ENCODE data around the gene SLC37A1.

Gene SLC37A1

DNA sequence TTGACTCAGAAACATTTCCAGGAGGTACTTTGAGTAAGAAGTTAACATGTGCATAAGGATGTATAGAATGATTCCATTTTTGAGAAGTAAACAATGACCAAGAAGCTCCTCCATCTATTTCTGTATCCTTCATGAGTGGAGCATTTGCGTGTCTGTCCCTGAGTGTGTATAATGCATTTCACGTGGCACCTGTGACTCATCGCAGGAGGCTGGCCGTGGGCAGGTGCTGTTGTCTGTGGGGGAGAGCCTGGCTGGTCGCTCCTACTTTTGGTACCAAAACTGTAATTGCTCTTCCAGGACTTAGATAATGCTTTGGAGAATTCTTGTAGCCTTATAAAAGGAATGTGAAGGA is 16.5 kb downstream of the SLC37A1 start:
- H3K27me3 ChIP-seq (ENCODE audit: control insufficient read depth, insufficient read depth, low read length), result no peaks in the 10 kb centered on the region
- no peak overlapping the region for H3K27ac ChIP-seq (ENCODE audit: low read depth, low read length)
- H3K36me3 ChIP-seq (ENCODE audit: control insufficient read depth, insufficient read depth, low read length), result peaks cover 18% of the 10 kb centered on the region
- no peak overlapping the region for H3K4me3 ChIP-seq (ENCODE audit: low read depth, low read length)
- H3K9ac ChIP-seq (ENCODE audit: low read depth, low read length), result no peak overlapping the region
- H3K4me1 ChIP-seq (ENCODE audit: control insufficient read depth, insufficient read depth, low read length), result peaks cover 3% of the 10 kb centered on the region
- H3K9me3 ChIP-seq (ENCODE audit: control insufficient read depth, insufficient read depth, low read length), result no peaks in the 10 kb centered on the region

GRCh38 chr21:42531771-42532170 is 18.1 kb downstream of the SLC37A1 start:
- Histone ChIP-seq H3K27me3 (ENCODE audit: control insufficient read depth, insufficient read depth, low read length) (no peaks in the 10 kb centered on the region), H3K9ac (ENCODE audit: low read depth, low read length) (no peak overlapping the region), H3K4me1 (ENCODE audit: control insufficient read depth, insufficient read depth, low read length) (no peaks in the 10 kb centered on the region; the same call in 1 of the 2 replicates), H3K4me3 (ENCODE audit: low read depth, low read length) (no peak overlapping the region), H3K27ac (ENCODE audit: low read depth, low read length) (no peak overlapping the region), H3K36me3 (ENCODE audit: control insufficient read depth, insufficient read depth, low read length) (peaks cover 23% of the 10 kb centered on the region), H3K9me3 (ENCODE audit: control insufficient read depth, insufficient read depth, low read length) (no peaks in the 10 kb centered on the region)

GRCh38 chr21:42532466-42533181 is 19.0 kb downstream of the SLC37A1 start:
- no peak overlapping the region for H3K9ac ChIP-seq (ENCODE audit: low read depth, low read length)

DNA sequence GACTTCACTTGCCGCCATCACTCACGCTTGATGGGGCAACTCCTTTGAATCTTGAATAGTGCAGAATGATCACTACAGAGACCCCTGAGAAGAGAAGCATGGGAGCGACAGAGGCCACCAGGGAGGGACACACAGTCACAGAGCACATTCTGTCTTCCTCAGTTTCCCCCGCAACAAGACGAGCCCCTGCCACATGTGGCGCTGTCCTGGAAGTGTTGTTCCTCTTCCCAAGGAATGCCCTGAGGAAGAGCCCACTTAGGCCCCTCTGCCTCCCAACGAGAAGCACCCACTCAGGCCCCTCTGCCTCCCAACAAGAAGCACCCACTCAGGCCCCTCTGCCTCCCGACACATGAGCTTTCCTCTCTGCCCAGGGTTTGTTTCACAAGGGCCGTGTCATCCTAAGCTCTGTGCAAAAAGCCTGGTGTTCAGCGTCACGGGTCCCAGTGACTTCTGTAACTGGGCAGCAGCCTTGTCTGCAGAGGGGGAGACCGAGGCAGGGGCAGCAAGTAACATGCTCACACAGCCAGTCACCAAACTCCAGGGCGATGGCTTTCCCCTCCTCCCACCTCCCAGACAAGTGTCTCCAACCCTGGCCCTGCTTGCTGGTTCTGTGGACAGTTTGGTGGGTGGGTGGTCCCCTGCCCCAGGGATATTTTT is 19.8 kb downstream of the SLC37A1 start:
- Histone ChIP-seq H3K4me3 (ENCODE audit: low read depth, low read length) (no peak overlapping the region), H3K27me3 (ENCODE audit: control insufficient read depth, insufficient read depth, low read length) (no peaks in the 10 kb centered on the region), H3K27ac (ENCODE audit: low read depth, low read length) (no peak overlapping the region), H3K4me1 (ENCODE audit: control insufficient read depth, insufficient read depth, low read length) (no peaks in the 10 kb centered on the region), H3K9ac (ENCODE audit: low read depth, low read length) (no peak overlapping the region), H3K9me3 (ENCODE audit: control insufficient read depth, insufficient read depth, low read length) (no peaks in the 10 kb centered on the region), H3K36me3 (ENCODE audit: control insufficient read depth, insufficient read depth, low read length) (peaks cover 25% of the 10 kb centered on the region)

More at GRCh38 chr21:42532466-42533181, 19.0 kb downstream of the SLC37A1 start:
- H3K4me1 ChIP-seq (ENCODE audit: control insufficient read depth, insufficient read depth, low read length), result no peaks in the 10 kb centered on the region; the same call in 1 of the 2 replicates
- no peaks in the 10 kb centered on the region for H3K9me3 ChIP-seq (ENCODE audit: control insufficient read depth, insufficient read depth, low read length)
- H3K4me3 ChIP-seq (ENCODE audit: low read depth, low read length), result no peak overlapping the region
- H3K27ac ChIP-seq (ENCODE audit: low read depth, low read length), result no peak overlapping the region
- peaks cover 25% of the 10 kb centered on the region for H3K36me3 ChIP-seq (ENCODE audit: control insufficient read depth, insufficient read depth, low read length)
- no peaks in the 10 kb centered on the region for H3K27me3 ChIP-seq (ENCODE audit: control insufficient read depth, insufficient read depth, low read length)

GRCh38 chr21:42533963-42534355 is 20.3 kb downstream of the SLC37A1 start:
- Histone ChIP-seq H3K4me3 (ENCODE audit: low read depth, low read length) (no peak overlapping the region), H3K36me3 (ENCODE audit: control insufficient read depth, insufficient read depth, low read length) (peaks cover 25% of the 10 kb centered on the region), H3K27me3 (ENCODE audit: control insufficient read depth, insufficient read depth, low read length) (no peaks in the 10 kb centered on the region), H3K9me3 (ENCODE audit: control insufficient read depth, insufficient read depth, low read length) (no peaks in the 10 kb centered on the region), H3K27ac (ENCODE audit: low read depth, low read length) (no peak overlapping the region), H3K9ac (ENCODE audit: low read depth, low read length) (no peak overlapping the region), H3K4me1 (ENCODE audit: control insufficient read depth, insufficient read depth, low read length) (no peaks in the 10 kb centered on the region)

DNA sequence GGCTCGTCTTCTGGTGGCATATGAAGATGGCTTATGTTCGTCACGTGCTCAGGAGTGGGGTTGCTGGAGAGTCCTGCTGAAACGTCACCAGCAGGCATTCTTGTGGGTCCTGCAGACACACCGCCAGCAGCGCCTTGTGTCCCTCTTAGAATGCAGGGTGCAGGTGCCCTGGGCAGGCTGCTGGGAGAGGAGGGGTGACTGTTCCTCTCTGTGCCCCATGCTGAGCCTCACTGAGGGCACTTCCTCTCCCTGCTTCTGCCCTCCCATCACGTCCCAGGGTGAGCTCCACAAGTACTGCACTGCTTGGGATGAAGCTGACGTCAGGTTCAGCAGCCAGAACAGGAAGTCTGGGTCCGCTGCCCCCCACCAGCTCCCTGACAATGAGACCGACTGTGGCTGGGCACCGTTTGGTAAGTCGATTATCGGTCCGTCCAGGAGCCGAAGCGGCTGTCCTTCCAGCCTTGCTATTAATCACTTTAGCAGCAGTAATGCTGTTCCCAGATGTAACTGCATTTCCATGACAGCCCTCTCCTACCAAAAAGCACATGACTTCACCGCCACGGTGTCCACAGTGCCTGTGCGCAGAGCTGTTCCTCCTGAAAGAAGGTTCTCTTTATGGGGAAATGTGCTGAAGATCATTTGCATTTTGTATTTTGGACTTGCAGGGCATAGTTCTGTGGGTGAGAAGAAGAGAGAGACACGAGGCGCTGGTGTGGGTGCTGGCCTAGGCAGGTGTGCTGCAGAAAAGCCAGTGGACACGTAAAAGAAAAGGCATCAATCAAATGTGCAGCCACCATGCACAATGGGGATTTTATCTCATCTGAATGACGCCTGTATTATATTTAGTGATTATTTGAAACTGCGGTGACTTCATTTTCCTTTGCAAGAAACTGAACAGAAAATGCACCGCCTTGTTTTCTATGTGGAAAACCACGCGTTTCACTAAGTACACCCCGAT is 21.0 kb downstream of the SLC37A1 start:
- no peak overlapping the region for H3K9ac ChIP-seq (ENCODE audit: low read depth, low read length)
- no peaks in the 10 kb centered on the region for H3K9me3 ChIP-seq (ENCODE audit: control insufficient read depth, insufficient read depth, low read length)
- no peak overlapping the region for H3K27ac ChIP-seq (ENCODE audit: low read depth, low read length)
- peaks cover 29% of the 10 kb centered on the region for H3K36me3 ChIP-seq (ENCODE audit: control insufficient read depth, insufficient read depth, low read length)
- H3K4me1 ChIP-seq (ENCODE audit: control insufficient read depth, insufficient read depth, low read length), result no peaks in the 10 kb centered on the region
- H3K27me3 ChIP-seq (ENCODE audit: control insufficient read depth, insufficient read depth, low read length), result no peaks in the 10 kb centered on the region
- no peak overlapping the region for H3K4me3 ChIP-seq (ENCODE audit: low read depth, low read length)

DNA sequence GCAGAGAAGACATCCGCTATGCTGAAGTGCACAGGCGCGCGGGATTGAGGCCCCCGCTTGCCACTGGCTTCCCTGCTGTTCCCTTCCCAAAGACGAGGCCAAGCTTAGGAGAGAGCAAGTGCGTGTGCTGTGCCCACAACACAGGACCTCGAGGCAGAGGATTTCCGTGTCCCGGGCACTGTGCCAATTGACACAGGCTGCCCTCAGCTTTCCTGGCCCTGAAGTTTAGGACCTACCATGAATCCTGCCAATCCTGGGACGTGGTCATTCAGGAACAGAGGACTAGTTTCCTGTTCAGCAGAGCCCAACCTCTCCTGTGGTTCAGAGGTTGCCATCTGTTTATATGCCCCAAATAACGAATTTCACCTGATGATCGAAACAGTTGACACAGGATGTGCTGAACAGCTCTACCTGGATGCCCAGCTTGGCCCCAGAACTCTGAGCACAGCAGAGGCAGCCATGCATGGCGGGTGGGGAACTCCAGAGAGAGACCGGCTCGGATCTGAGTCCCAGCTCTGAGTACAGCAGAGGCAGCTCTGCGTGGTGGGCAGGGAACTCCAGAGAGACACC is 22.0 kb downstream of the SLC37A1 start:
- no peak overlapping the region for H3K4me3 ChIP-seq (ENCODE audit: low read depth, low read length)
- no peaks in the 10 kb centered on the region for H3K27me3 ChIP-seq (ENCODE audit: control insufficient read depth, insufficient read depth, low read length)
- H3K9ac ChIP-seq (ENCODE audit: low read depth, low read length), result no peak overlapping the region
- H3K36me3 ChIP-seq (ENCODE audit: control insufficient read depth, insufficient read depth, low read length), result peaks cover 30% of the 10 kb centered on the region
- no peak overlapping the region for H3K27ac ChIP-seq (ENCODE audit: low read depth, low read length)
- H3K9me3 ChIP-seq (ENCODE audit: control insufficient read depth, insufficient read depth, low read length), result no peaks in the 10 kb centered on the region
- no peaks in the 10 kb centered on the region for H3K4me1 ChIP-seq (ENCODE audit: control insufficient read depth, insufficient read depth, low read length)

GRCh38 chr21:42536601-42537000 is 22.9 kb downstream of the SLC37A1 start:
- no peaks in the 10 kb centered on the region for H3K27me3 ChIP-seq (ENCODE audit: control insufficient read depth, insufficient read depth, low read length)
- no peak overlapping the region for H3K27ac ChIP-seq (ENCODE audit: low read depth, low read length)
- H3K4me3 ChIP-seq (ENCODE audit: low read depth, low read length), result no peak overlapping the region
- no peak overlapping the region for H3K9ac ChIP-seq (ENCODE audit: low read depth, low read length)
- H3K9me3 ChIP-seq (ENCODE audit: control insufficient read depth, insufficient read depth, low read length), result no peaks in the 10 kb centered on the region
- H3K36me3 ChIP-seq (ENCODE audit: control insufficient read depth, insufficient read depth, low read length), result peaks cover 33% of the 10 kb centered on the region
- H3K4me1 ChIP-seq (ENCODE audit: control insufficient read depth, insufficient read depth, low read length), result no peaks in the 10 kb centered on the region

DNA sequence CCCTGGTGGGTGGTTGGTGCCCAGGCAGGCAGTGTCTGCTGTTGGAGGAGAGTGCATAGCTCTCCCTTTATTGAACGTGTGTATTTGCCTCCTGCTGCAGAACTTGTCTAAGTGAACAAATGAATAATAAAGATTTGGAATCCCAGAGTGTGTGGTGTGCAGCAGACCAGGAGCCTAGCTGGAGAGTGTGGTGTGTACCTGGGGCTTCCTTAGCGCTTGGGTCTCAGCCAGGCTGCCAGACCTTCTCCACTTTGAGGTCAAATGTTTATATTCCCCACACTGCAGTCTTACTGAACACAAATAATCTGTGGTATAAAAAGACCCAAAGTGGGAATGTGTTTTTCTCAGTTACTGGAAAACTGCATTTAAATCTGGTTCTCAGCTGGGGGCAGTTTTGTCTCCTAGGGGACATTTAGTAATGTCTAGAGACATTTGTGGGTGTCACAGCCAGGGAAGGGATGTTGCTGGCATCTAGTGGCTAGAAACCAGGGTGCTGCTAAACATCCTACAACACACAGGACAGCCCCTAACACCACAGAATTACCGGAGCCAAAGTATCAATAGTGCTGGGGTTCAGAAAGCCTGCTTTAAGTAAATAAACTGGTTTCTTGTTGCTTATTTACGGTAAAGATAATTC is 23.6 kb downstream of the SLC37A1 start:
- Histone ChIP-seq H3K27me3 (ENCODE audit: control insufficient read depth, insufficient read depth, low read length) (no peaks in the 10 kb centered on the region), H3K36me3 (ENCODE audit: control insufficient read depth, insufficient read depth, low read length) (peaks cover 37% of the 10 kb centered on the region), H3K4me1 (ENCODE audit: control insufficient read depth, insufficient read depth, low read length) (no peaks in the 10 kb centered on the region), H3K9me3 (ENCODE audit: control insufficient read depth, insufficient read depth, low read length) (no peaks in the 10 kb centered on the region), H3K4me3 (ENCODE audit: low read depth, low read length) (no peak overlapping the region), H3K9ac (ENCODE audit: low read depth, low read length) (no peak overlapping the region), H3K27ac (ENCODE audit: low read depth, low read length) (no peak overlapping the region)

DNA sequence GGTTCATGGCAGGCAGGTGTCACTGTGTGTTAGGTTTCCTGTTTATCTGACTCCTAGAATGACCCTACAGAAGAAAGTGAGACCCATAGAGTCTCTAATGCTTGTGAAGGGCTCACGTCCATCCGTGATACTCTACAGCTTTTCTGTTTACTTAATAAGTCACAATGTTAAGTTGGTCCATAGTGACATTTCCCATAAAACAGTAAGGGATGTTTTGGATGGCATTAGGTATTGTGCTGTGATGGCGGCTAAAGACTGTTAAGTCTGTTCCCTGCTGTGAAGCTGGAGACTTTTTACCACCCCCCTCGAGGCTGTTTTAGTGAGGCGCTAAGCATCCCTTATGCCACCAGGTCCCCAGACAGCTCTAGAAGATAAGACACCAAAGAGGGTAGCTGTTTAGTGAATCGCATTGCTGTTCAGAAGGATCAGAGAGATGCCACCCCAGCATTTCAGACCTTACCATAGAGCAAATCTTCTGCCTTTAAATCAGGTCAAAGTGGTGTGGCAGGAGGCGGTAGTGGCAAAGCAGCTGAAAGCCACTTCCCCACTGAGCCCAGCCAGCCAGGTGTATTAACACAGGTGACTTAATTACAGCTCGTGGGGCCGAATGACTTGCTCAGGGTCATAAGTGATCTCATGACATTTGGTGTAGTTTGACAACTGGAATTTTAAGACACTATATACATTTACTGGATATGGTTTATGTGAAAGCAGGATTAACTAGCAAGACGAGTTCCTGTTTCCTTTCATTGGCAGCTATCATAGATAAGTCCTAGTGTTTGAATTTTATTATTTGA is 25.0 kb downstream of the SLC37A1 start:
- H3K4me1 ChIP-seq (ENCODE audit: control insufficient read depth, insufficient read depth, low read length), result no peaks in the 10 kb centered on the region
- H3K27me3 ChIP-seq (ENCODE audit: control insufficient read depth, insufficient read depth, low read length), result no peaks in the 10 kb centered on the region
- no peak overlapping the region for H3K9ac ChIP-seq (ENCODE audit: low read depth, low read length)
- H3K9me3 ChIP-seq (ENCODE audit: control insufficient read depth, insufficient read depth, low read length), result no peaks in the 10 kb centered on the region
- H3K27ac ChIP-seq (ENCODE audit: low read depth, low read length), result no peak overlapping the region
- H3K4me3 ChIP-seq (ENCODE audit: low read depth, low read length), result no peak overlapping the region
- H3K36me3 ChIP-seq (ENCODE audit: control insufficient read depth, insufficient read depth, low read length), result peaks cover 51% of the 10 kb centered on the region

Data from HUES48 (cell line).